Keratinocyte (primary cell): ENCODE results near the gene CDADC1.

Source experiments
- CTCF ChIP-seq, 3 experiments: IDR thresholded peaks in 1 of 3; conservative IDR thresholded peaks in 1 of 3; optimal IDR thresholded peaks in 1 of 3; 2 replicates in 2 of 3; 3 replicates in 1 of 3; pipeline versions ENCODE3 to v1.5.1; 2011; ENCODE audit warnings: low read length in 3 of 3, mild to moderate bottlenecking in 3 of 3, moderate library complexity in 2 of 3, control low read depth in 1 of 3, inconsistent platforms in 1 of 3; ENCODE audit not compliant: insufficient read depth in 2 of 3; ENCODE audit errors: extremely low read depth in 1 of 3
- EZH2 ChIP-seq: IDR thresholded peaks from one replicate; pipeline ENCODE4 v1.6.1; 2012; ENCODE audit warnings: inconsistent platforms, mild to moderate bottlenecking, low read length, moderate library complexity

- TF ChIP-seq EZH2: no peak
- TF ChIP-seq CTCF (optimal IDR thresholded peaks at IDR 0.05 in 1 of 3, IDR thresholded peaks at IDR 0.05 in 1 of 3, conservative IDR thresholded peaks at IDR 0.05 in 1 of 3; ENCODE audit: extremely low read depth in 1 of 3, insufficient read depth in 2 of 3, low read length in 3 of 3): no peak
These were observed 61.2 kb downstream of the CDADC1 start for GRCh38 chr13:49308921-49309408.
